Measurements from ENCODE around the gene SORD.
"Not testable (repeated sequence)": the region's sequence is repeated elsewhere in the genome, so short reads cannot be mapped to it uniquely, and the experiment has no call there.

The SORD gene

DNA sequence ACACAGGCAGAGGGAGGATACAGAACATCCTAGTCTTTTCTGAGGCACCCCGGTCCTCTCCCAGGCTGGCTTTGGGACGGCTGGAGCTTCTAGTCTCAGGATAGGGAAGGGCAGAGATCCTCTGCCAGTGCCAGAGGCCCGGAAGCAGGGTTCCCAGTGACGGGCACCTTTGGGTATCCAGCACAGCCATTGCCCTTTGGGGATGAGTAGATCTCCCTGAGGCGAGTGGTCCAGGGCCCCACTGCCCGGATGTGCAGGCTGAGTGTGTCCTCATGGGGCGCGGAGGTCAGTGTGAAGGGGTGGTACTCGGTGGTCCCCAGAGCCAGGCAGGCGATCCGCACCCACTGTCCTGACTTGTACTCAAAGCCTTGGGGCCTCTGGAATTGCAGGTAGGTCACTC lies 72.7 kb downstream of the SORD start:
- no peak for DNase-seq (ENCODE audit: low read depth)
- H3K4me3 ChIP-seq (ENCODE audit: low read depth, low read length) = no peak overlapping the region
- in situ Hi-C loops (cut with HindIII; ENCODE audit: low sequenced_read_pairs) = no loop called here
- TF ChIP-seq, protein P1, sequence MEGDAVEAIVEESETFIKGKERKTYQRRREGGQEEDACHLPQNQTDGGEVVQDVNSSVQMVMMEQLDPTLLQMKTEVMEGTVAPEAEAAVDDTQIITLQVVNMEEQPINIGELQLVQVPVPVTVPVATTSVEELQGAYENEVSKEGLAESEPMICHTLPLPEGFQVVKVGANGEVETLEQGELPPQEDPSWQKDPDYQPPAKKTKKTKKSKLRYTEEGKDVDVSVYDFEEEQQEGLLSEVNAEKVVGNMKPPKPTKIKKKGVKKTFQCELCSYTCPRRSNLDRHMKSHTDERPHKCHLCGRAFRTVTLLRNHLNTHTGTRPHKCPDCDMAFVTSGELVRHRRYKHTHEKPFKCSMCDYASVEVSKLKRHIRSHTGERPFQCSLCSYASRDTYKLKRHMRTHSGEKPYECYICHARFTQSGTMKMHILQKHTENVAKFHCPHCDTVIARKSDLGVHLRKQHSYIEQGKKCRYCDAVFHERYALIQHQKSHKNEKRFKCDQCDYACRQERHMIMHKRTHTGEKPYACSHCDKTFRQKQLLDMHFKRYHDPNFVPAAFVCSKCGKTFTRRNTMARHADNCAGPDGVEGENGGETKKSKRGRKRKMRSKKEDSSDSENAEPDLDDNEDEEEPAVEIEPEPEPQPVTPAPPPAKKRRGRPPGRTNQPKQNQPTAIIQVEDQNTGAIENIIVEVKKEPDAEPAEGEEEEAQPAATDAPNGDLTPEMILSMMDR (IDR thresholded peaks at IDR 0.05; ENCODE audit: low read depth, low read length, missing control alignments) = no peak

DNA sequence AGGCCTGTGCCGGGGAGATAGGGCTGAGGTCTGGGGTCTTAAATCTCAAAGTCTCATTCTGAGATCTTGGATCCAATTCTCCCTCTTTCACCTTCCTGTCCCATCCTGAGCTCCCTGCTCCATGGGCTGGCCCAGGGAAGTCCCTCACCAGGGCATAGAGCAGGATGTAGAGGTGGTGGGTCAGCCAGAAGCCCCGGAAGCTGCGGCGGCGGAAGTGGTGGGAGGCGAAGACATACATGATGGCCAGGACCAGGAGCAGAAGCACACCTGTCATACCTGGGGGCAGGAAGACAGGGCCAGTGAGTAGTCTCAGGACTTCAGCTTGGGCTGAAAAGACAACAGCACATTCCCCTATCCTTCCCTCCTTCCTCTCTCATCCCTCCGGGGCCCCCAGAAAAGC lies 74.5 kb downstream of the SORD start:
- TF ChIP-seq, protein P1 (IDR thresholded peaks at IDR 0.05; ENCODE audit: low read depth, low read length, missing control alignments) = no peak
- in situ Hi-C loops (cut with HindIII; ENCODE audit: low sequenced_read_pairs) = no loop called here
- H3K4me3 ChIP-seq (ENCODE audit: low read depth, low read length) = no peak overlapping the region
- no peak for DNase-seq (ENCODE audit: low read depth)

DNA sequence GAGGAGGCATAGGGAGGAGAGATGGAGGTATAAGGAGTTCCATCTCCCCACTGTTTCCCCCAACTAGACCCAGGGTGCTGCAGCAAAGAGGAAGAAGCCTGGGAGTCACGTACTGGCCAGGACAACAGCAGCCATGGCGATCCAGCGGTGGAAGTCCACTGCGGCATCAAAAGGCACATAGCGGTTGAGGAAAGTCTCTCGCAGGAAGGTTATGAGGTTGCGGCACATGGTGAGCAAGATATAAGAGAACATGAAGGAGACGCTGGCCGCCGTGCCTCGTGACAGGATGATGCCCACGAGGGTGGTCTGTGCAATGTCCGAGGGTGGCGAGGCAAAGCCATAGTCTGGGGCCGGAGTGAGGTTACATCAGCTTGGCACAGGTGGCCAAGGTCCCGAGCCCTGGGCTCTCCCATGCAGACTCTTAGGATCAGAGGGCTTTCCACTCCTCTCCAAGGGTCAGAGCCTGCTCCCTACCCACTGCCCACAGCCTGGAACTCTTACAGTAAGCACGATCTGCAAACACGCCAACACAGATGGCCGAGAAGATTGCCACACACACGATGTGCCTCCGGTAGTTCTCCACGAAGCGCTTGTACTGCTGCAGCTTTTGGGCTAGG lies 76.7 kb downstream of the SORD start:
- TF ChIP-seq, protein P1 (IDR thresholded peaks at IDR 0.05; ENCODE audit: low read depth, low read length, missing control alignments) = no peak
- no peak overlapping the region for H3K4me3 ChIP-seq (ENCODE audit: low read depth, low read length)
- in situ Hi-C loops (cut with HindIII; ENCODE audit: low sequenced_read_pairs) = no loop called here
- DNase-seq (ENCODE audit: low read depth) = no peak

DNA sequence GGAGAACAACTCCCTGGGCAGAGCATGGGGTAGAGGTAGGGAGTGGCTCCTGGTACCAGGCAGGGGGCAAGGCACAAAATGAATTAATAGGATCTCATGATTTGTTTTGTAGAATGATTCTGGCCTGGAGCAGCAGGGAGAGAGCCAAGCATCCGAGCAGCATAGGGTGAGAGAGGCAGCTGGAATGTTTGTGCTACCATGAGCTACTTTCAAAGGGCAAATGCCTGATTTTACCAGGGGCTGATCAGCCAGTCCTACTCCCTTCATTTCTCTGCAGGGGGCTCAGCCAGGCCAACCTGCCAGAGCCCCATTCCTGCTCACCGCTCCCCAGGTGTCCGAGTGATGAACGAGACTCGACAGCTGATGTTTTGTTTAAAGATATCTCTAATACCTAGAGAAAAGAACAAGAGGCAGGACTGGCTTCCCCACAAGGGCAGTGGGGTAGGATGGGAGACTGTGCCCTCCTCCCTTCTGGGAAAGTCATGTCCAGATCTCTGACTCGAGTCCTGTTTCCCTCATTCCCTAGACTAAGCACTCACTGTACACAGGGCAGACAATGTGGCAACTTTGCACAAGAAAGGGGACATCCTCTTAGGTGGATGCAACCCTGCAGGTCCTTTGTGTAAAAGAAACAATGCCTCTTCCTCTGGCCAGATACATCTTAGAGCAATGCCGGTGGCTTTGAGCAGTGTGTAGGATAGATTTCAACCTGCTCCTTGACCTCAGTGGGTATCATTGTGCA lies 78.1 kb downstream of the SORD start:
- in situ Hi-C loops (cut with HindIII; ENCODE audit: low sequenced_read_pairs) = no loop called here
- no peak for DNase-seq (ENCODE audit: low read depth)
- H3K4me3 ChIP-seq (ENCODE audit: low read depth, low read length) = no peak overlapping the region
- TF ChIP-seq, protein P1 (IDR thresholded peaks at IDR 0.05; ENCODE audit: low read depth, low read length, missing control alignments) = no peak

DNA sequence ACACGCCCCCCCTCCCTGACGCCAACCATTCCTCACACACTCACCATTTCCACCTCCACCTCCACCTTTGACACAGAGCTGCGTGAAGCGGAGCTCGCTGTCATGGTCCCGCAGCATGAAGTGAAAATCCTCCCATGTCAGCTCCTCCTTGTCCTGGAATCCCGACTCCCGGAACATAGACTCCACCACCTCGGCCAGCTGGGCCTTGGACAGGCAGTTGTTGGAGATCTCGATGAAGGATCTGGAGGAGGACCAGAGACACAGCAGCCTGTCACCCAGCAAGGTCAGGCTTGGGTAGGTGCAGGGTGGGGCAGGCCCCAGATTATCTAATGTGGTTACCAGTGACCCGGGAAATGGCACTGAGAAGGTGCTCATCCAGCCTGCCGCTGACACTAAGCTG lies 78.8 kb downstream of the SORD start:
- TF ChIP-seq, protein P1 (IDR thresholded peaks at IDR 0.05; ENCODE audit: low read depth, low read length, missing control alignments) = no peak
- no peak overlapping the region for H3K4me3 ChIP-seq (ENCODE audit: low read depth, low read length)
- in situ Hi-C loops (cut with HindIII; ENCODE audit: low sequenced_read_pairs) = no loop called here
- DNase-seq (ENCODE audit: low read depth) = no peak

DNA sequence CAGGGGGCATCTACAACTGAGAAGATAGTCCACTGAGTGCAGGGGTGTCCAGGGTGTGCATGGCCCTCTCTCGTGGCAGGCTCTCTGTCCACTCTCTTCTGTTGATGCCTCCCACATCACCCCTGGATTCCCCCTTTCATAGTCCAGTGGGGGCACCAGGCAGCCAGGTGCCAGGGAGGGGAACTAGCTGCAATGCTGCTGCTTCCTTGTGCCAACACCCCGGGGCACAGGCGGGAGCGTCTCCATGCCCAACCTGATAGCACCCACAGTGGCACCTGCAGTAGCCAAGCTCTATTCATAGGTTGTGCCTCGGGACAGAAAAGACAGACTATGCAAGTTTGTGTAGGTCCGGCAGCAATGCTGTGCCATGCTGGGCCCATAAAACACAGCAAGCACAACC lies 79.2 kb downstream of the SORD start:
- in situ Hi-C loops (cut with HindIII; ENCODE audit: low sequenced_read_pairs) = no loop called here
- DNase-seq (ENCODE audit: low read depth) = no peak
- H3K4me3 ChIP-seq (ENCODE audit: low read depth, low read length) = no peak overlapping the region
- TF ChIP-seq, protein P1 (IDR thresholded peaks at IDR 0.05; ENCODE audit: low read depth, low read length, missing control alignments) = no peak

DNA sequence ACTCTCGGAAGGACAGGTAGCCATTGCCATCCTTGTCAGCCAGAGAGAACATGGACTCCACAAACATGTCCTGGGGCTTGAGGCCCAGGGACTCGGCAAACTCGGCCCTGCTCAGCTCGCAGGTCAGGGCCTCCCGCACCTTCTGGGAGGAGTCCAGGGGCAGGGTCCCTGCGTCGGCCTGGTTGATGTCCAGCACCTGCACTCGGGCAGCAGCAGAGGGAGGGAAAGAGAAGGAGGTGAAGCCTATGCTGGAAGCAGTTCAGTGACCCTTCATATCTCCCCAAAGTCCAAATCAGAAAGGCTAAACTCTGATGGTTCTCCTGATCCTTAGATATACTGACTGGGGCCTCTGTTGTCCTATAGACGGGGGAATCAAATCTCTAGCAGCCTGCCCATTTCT lies 81.2 kb downstream of the SORD start:
- in situ Hi-C loops (cut with HindIII; ENCODE audit: low sequenced_read_pairs); DNase-seq (ENCODE audit: low read depth); H3K4me3 ChIP-seq (ENCODE audit: low read depth, low read length): not testable (repeated sequence)

Data from astrocyte of the cerebellum (primary cell).